IPS-20b (cell line): ENCODE results near the gene MYO1E.

Experiments used
- H3K27ac ChIP-seq: one replicate; pipeline ENCODE4 v1.5.1; 2013; ENCODE audit warnings: low read length
- H3K27me3 ChIP-seq: 2 replicates; pipeline ENCODE4 v1.6.1; 2013; ENCODE audit warnings: mild to moderate bottlenecking, low read length, inconsistent platforms; ENCODE audit not compliant: insufficient read depth
- H3K36me3 ChIP-seq: 2 replicates; pipeline ENCODE4 v1.6.1; 2013; ENCODE audit warnings: low read depth, mild to moderate bottlenecking, inconsistent platforms, low read length, moderate library complexity; ENCODE audit not compliant: insufficient read depth
- H3K4me1 ChIP-seq: 2 replicates; pipeline ENCODE4 v1.6.1; 2013; ENCODE audit warnings: mild to moderate bottlenecking, control low read depth, inconsistent platforms, low read length, moderate library complexity; ENCODE audit not compliant: insufficient read depth
- H3K4me3 ChIP-seq: 2 replicates; pipeline ENCODE4 v1.5.1; 2013; ENCODE audit warnings: mild to moderate bottlenecking, low read length, inconsistent platforms
- H3K9ac ChIP-seq: 2 replicates; pipeline ENCODE4 v1.6.1; 2013; ENCODE audit warnings: low read depth, mild to moderate bottlenecking, inconsistent platforms, low read length, moderate library complexity
- H3K9me3 ChIP-seq: 2 replicates; pipeline ENCODE4 v1.6.1; 2013; ENCODE audit warnings: mild to moderate bottlenecking, low read depth, low read length, inconsistent platforms; ENCODE audit not compliant: insufficient read depth

The MYO1E gene

GRCh38 chr15:59364248-59364647 lies 8.4 kb downstream of the MYO1E start:
- Histone ChIP-seq H3K4me3 (no peak overlapping the region), H3K27ac (no peak overlapping the region), H3K4me1 (peaks cover 4% of the 10 kb centered on the region; the same call in 1 of the 2 replicates), H3K9me3 (no peaks in the 10 kb centered on the region), H3K36me3 (no peaks in the 10 kb centered on the region), H3K9ac (no peak overlapping the region), H3K27me3 (no peaks in the 10 kb centered on the region)

- no peaks in the 10 kb centered on the region for H3K36me3 ChIP-seq
- no peaks in the 10 kb centered on the region for H3K27me3 ChIP-seq
- H3K9me3 ChIP-seq, result no peaks in the 10 kb centered on the region
- peaks cover 4% of the 10 kb centered on the region; the same call in 1 of the 2 replicates for H3K4me1 ChIP-seq
- no peak overlapping the region for H3K4me3 ChIP-seq
- H3K9ac ChIP-seq, result no peak overlapping the region
- H3K27ac ChIP-seq, result no peak overlapping the region
Observed at GRCh38 chr15:59362331-59362730, 10.3 kb downstream of the MYO1E start.

DNA sequence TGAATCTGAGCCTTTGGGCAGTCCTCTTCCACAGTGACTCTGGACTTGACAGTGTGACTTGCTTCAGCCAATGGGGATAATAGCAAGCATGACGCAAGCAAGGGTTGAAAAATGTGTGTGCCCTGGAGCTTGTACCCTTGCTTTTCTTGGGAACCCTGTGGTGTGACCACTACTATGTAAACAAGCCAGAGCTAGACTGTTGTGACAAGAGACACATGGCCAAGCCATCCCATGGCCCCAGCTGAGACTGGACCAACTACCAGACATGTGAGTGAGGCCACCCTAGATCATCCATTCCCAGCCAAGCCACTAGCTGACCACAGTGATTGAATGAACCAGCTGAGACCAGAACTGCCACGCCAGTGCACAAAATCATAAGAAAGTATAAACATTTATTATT lies 11.8 kb downstream of the MYO1E start:
- H3K9me3 ChIP-seq, result no peaks in the 10 kb centered on the region
- no peak overlapping the region for H3K9ac ChIP-seq
- H3K27me3 ChIP-seq, result no peaks in the 10 kb centered on the region
- H3K4me3 ChIP-seq, result no peak overlapping the region
- H3K4me1 ChIP-seq, result peaks cover 10% of the 10 kb centered on the region
- H3K36me3 ChIP-seq, result no peaks in the 10 kb centered on the region
- no peak overlapping the region for H3K27ac ChIP-seq

- no peaks in the 10 kb centered on the region for H3K36me3 ChIP-seq
- no peak overlapping the region for H3K4me3 ChIP-seq
- H3K27me3 ChIP-seq, result no peaks in the 10 kb centered on the region
- no peak overlapping the region for H3K27ac ChIP-seq
- no peak overlapping the region for H3K9ac ChIP-seq
- H3K9me3 ChIP-seq, result no peaks in the 10 kb centered on the region
- H3K4me1 ChIP-seq, result peaks cover 16% of the 10 kb centered on the region
Observed at GRCh38 chr15:59360305-59360704, 12.4 kb downstream of the MYO1E start.

GRCh38 chr15:59355730-59356129 lies 16.9 kb downstream of the MYO1E start:
- Histone ChIP-seq H3K9me3 (no peaks in the 10 kb centered on the region), H3K4me3 (no peak overlapping the region), H3K27me3 (no peaks in the 10 kb centered on the region), H3K4me1 (peaks cover 45% of the 10 kb centered on the region), H3K9ac (peak overlapping the region; percentile 80; the same call in 1 of the 2 replicates), H3K36me3 (no peaks in the 10 kb centered on the region), H3K27ac (no peak overlapping the region)

- peaks cover 45% of the 10 kb centered on the region for H3K4me1 ChIP-seq
- peak overlapping the region; percentile 71 for H3K27ac ChIP-seq
- peak overlapping the region; percentile 58 for H3K4me3 ChIP-seq
- no peaks in the 10 kb centered on the region for H3K27me3 ChIP-seq
- peak overlapping the region; percentile 80 for H3K9ac ChIP-seq
- H3K9me3 ChIP-seq, result no peaks in the 10 kb centered on the region
- no peaks in the 10 kb centered on the region for H3K36me3 ChIP-seq
Observed at GRCh38 chr15:59354417-59355031, 18.1 kb downstream of the MYO1E start.

GRCh38 chr15:59353994-59354416 lies 18.7 kb downstream of the MYO1E start:
- H3K27ac ChIP-seq, result peak overlapping the region; percentile 71

DNA sequence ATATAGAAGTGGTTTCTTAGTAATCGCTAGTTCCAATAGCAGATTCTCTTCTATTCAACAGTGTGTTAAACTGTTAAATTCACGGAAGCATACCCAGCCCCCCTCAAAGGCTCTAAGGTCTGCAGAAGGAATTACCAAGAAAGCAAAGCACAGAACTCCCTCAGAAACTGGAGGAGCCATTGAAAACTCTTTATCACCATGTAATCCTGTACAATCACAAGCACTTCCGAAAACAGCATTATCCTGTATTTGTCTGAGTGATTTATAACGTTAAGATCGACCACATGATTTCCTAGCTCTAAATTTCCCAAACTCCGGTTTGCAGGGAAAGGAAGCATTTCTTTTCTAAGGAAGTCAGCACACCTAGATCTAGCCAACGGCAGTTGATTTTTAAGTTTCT lies 20.0 kb downstream of the MYO1E start:
- Histone ChIP-seq H3K4me1 (peaks cover 53% of the 10 kb centered on the region), H3K4me3 (no peak overlapping the region), H3K27ac (no peak overlapping the region), H3K27me3 (no peaks in the 10 kb centered on the region), H3K9ac (peak overlapping the region; percentile 43; the same call in 1 of the 2 replicates), H3K36me3 (no peaks in the 10 kb centered on the region), H3K9me3 (no peaks in the 10 kb centered on the region)

More at GRCh38 chr15:59353994-59354416, 18.7 kb downstream of the MYO1E start:
- no peaks in the 10 kb centered on the region for H3K27me3 ChIP-seq
- H3K4me1 ChIP-seq, result peaks cover 46% of the 10 kb centered on the region
- H3K9ac ChIP-seq, result peak overlapping the region; percentile 80
- peak overlapping the region; percentile 58 for H3K4me3 ChIP-seq
- no peaks in the 10 kb centered on the region for H3K36me3 ChIP-seq
- no peaks in the 10 kb centered on the region for H3K9me3 ChIP-seq

DNA sequence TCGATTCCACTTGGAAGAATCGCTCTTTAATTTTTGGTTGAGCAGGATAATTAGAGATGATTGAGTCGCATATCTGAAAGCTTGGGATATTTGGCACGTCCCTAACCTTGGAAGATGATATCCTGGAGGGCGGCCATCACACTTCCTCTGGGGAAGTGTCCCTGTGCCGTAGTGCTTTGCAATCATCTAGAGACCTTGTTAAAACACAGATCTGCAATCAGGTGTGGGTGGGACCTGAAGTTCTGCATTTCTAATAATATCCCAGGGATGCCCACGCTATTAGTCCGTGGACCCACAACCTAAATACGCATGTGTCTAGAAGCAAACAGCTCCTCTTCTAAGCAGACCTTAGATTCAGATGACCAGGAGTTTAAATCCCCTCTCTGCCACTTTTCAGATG lies 20.5 kb downstream of the MYO1E start:
- Histone ChIP-seq H3K9ac (no peak overlapping the region; the same call in 1 of the 2 replicates), H3K27ac (no peak overlapping the region), H3K9me3 (no peaks in the 10 kb centered on the region), H3K36me3 (no peaks in the 10 kb centered on the region), H3K4me1 (peaks cover 58% of the 10 kb centered on the region), H3K4me3 (no peak overlapping the region), H3K27me3 (no peaks in the 10 kb centered on the region)

DNA sequence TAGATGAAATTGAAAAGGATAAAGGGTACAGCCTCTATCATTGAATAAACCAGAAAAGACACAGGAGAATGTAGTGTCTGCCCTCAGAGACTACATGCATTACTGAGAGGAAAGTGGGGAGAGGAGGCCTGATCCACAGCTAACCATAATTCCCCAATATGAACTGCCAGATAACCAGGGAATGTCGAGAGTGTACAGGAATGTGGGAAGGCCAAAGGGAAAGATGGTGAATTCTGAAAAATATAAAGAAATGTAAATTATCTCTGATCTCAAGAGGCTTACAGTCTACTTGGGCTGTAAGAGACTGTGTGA lies 22.3 kb downstream of the MYO1E start:
- H3K27ac ChIP-seq, result no peak overlapping the region
- H3K27me3 ChIP-seq, result no peaks in the 10 kb centered on the region
- no peaks in the 10 kb centered on the region for H3K36me3 ChIP-seq
- H3K4me1 ChIP-seq, result peaks cover 55% of the 10 kb centered on the region
- no peak overlapping the region for H3K9ac ChIP-seq
- no peaks in the 10 kb centered on the region for H3K9me3 ChIP-seq
- H3K4me3 ChIP-seq, result no peak overlapping the region

GRCh38 chr15:59349680-59350420 lies 22.8 kb downstream of the MYO1E start:
- Histone ChIP-seq H3K36me3 (no peaks in the 10 kb centered on the region), H3K9me3 (no peaks in the 10 kb centered on the region), H3K27ac (no peak overlapping the region), H3K27me3 (no peaks in the 10 kb centered on the region), H3K9ac (no peak overlapping the region), H3K4me1 (peaks cover 50% of the 10 kb centered on the region), H3K4me3 (no peak overlapping the region)

DNA sequence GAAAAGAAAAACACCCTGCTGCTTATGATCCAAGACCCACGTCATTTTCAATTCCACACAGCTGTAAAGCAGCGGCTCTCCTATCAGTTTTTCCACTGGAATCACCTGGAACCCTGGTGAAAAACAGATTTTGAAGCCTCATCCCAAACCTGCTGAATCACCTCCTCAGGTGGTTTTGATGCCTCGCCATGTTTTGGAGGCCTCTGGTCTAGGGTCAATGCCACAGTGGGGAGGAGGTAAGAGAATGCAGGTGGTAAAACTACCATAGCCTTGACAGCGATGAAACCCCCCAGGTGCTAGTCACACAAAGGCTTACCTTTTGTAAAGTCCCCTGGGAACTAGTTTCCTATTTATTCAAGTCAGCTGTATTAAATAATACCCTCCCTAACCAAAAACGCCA lies 24.8 kb downstream of the MYO1E start:
- Histone ChIP-seq H3K9me3 (no peaks in the 10 kb centered on the region), H3K36me3 (no peaks in the 10 kb centered on the region), H3K9ac (no peak overlapping the region), H3K4me3 (peak overlapping the region; percentile 15; the same call in 1 of the 2 replicates), H3K4me1 (peaks cover 43% of the 10 kb centered on the region), H3K27me3 (no peaks in the 10 kb centered on the region), H3K27ac (no peak overlapping the region)
